PC-3 (cell line): Measurements from ENCODE around the gene ACY1.

Experiments
- EZH2 ChIP-seq: fragments of 300-600 bp; sonication (generic); IDR thresholded peaks from one replicate; pipeline ENCODE4 v1.6.1; 2017; ENCODE audit warnings: antibody characterized with exemption, mild to moderate bottlenecking, low read length; ENCODE audit not compliant: unreplicated experiment
- EZH2phosphoT487 ChIP-seq: fragments of 300-600 bp; sonication (generic); IDR thresholded peaks from 2 replicates; pipeline ENCODE4 v1.6.1; 2018; ENCODE audit warnings: mild to moderate bottlenecking, antibody characterized with exemption, low read length, borderline replicate concordance
- TF ChIP-seq, protein P1 (sequence below): fragments of 300-600 bp; sonication (generic); conservative IDR thresholded peaks from 2 replicates; pipeline ENCODE4 v1.5.1; 2017; ENCODE audit warnings: antibody characterized with exemption, low read depth, mild to moderate bottlenecking, low read length

DNA sequence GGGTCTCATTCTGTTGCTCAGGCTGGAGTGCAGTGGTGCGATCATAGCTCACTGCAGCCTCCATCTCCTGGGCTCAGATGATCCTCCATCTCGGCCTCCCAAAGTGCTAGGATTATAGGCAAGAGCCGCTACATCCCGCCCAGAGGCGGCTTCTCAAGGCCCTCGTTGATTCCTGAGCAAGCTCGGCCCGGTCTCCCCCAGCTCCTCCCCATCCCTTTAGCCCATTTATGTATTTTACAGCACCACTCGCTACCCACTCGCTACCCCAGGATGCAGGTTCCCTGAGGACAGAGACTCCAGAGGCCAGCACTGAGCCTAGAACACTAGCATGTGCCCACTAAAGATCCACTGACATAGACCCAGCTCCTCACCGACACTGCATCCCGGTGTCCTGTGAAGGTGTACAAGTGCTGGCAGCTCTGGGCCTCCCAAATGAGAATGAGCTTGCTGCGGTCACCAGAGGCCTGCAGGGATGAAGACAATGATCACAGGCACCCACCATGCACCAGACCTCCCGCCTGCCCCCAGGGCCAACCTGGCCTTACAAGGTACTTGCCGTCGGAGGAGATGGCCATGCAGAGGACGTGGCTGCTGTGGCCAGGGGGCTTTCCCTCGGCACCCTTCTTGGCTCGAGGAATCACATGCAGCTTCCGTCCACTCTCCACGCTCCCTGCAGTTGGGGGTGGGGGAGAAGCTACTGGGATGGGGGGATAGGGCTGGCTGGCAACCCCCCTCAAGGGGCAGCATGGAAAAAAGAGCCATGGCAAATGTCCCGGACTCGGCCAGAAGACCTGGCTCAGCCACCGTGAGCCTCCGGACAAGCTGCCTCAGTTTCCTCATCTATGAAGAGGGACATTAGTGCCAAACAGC, 47.2 kb upstream of the ACY1 start:
- TF ChIP-seq, protein P1, sequence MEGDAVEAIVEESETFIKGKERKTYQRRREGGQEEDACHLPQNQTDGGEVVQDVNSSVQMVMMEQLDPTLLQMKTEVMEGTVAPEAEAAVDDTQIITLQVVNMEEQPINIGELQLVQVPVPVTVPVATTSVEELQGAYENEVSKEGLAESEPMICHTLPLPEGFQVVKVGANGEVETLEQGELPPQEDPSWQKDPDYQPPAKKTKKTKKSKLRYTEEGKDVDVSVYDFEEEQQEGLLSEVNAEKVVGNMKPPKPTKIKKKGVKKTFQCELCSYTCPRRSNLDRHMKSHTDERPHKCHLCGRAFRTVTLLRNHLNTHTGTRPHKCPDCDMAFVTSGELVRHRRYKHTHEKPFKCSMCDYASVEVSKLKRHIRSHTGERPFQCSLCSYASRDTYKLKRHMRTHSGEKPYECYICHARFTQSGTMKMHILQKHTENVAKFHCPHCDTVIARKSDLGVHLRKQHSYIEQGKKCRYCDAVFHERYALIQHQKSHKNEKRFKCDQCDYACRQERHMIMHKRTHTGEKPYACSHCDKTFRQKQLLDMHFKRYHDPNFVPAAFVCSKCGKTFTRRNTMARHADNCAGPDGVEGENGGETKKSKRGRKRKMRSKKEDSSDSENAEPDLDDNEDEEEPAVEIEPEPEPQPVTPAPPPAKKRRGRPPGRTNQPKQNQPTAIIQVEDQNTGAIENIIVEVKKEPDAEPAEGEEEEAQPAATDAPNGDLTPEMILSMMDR = no peak
- no peak for TF ChIP-seq EZH2
- no peak for TF ChIP-seq EZH2phosphoT487
